HCT116 (cell line): Measurements from ENCODE around the gene BZW2. TPM values are rescaled to one million over a fixed set of nuclear protein-coding genes. Genes with fewer than 3 reads are reported as not detected.

ENCODE experiments used
- ATAC-seq: fragments of 200-7000 bp; cut with Tn5 transposase; 2 replicates; pipeline ENCODE4 v1.9.1; 2020; ENCODE audit warnings: mild to moderate bottlenecking, moderate library complexity
- BruUV-seq: library from RNA; stranded (reverse); fragments of 400-500 nt; replicated peaks from 2 replicates; lab custom pipeline; 2021; lab: Mats Ljungman, UMichigan
- CTCF ChIA-PET: fragments of 300-600 bp; sonication (Branson Sonifier 250); formaldehyde crosslinking; loops from one replicate; lab custom pipeline; 2021; ENCODE audit warnings: antibody characterized with exemption; lab: Charles Lee
- POLR2A ChIA-PET: fragments of 300-600, 350-600 bp; sonication (Branson Sonifier 250); formaldehyde crosslinking; loops from one replicate; lab custom pipeline; 2021; ENCODE audit warnings: antibody characterized with exemption; lab: Charles Lee
- RAD21 ChIA-PET, 2 experiments: fragments of 300-600 bp; sonication (Branson Sonifier 250); formaldehyde crosslinking; loops; one replicate each; lab custom pipeline; 2023; ENCODE audit warnings: low total read pairs in 2 of 2; ENCODE audit not compliant: uncharacterized antibody in 2 of 2, unreplicated experiment in 2 of 2, low non-redundant PET in 1 of 2; lab: Charles Lee
- DNase-seq: peaks from one replicate; pipeline ENCODE4 v3.0.0-alpha.2; 2010; ENCODE audit warnings: low read depth, low spot score
- H2AFZ ChIP-seq: fragments of 200-600 bp; shearing (Covaris generic), sonication (generic); 2 replicates; pipeline ENCODE4 v1.6.1; 2017; ENCODE audit warnings: low read depth, mixed run types, mixed read lengths, antibody characterized with exemption, low read length; ENCODE audit not compliant: poor library complexity, severe bottlenecking
- H3K27ac ChIP-seq: 2 replicates; pipeline ENCODE4 v1.5.1; 2012; ENCODE audit warnings: low read depth, low read length
- H3K27me3 ChIP-seq: fragments of 200-600 bp; sonication (generic); 2 replicates; pipeline ENCODE4 v1.6.1; 2016; ENCODE audit warnings: mixed run types, low read length, mixed read lengths; ENCODE audit not compliant: insufficient read depth
- H3K36me3 ChIP-seq, 2 experiments: fragments of 200-500 bp in 1 of 2; fragments of 200-600 bp in 1 of 2; sonication (Bioruptor generic) in 1 of 2; sonication (generic) in 1 of 2; 2 replicates each; pipeline versions ENCODE4 v1.5.1 to v1.6.1; 2014 to 2016; ENCODE audit warnings: low read length in 2 of 2, inconsistent platforms in 1 of 2, mixed read lengths in 1 of 2, mixed run types in 1 of 2; ENCODE audit not compliant: insufficient read depth in 2 of 2, control insufficient read depth in 1 of 2
- H3K4me1 ChIP-seq, 2 experiments: fragments of 200-600 bp in 1 of 2; sonication (generic) in 1 of 2; 2 replicates each; pipeline versions ENCODE4 v1.5.1 to v1.6.1; 2012 to 2017; ENCODE audit warnings: low read length in 2 of 2, inconsistent platforms in 1 of 2, mild to moderate bottlenecking in 1 of 2, mixed read lengths in 1 of 2, mixed run types in 1 of 2, moderate library complexity in 1 of 2; ENCODE audit not compliant: insufficient read depth in 2 of 2, control insufficient read depth in 1 of 2
- H3K4me2 ChIP-seq: fragments of 200-600 bp; sonication (generic); 2 replicates; pipeline ENCODE4 v1.6.1; 2017; ENCODE audit warnings: mixed run types, low read length, mixed read lengths
- H3K4me3 ChIP-seq, 2 experiments: fragments of 200-600 bp in 1 of 2; sonication (generic) in 1 of 2; replicated peaks in 1 of 2; 2 replicates each; pipeline ENCODE4 v1.5.1; 2011 to 2016; ENCODE audit warnings: low read length in 2 of 2, control low read depth in 1 of 2, low read depth in 1 of 2, mild to moderate bottlenecking in 1 of 2, mixed read lengths in 1 of 2, mixed run types in 1 of 2
- H3K79me2 ChIP-seq: fragments of 200-600 bp; sonication (generic); 2 replicates; pipeline ENCODE4 v1.6.1; 2017; ENCODE audit warnings: mild to moderate bottlenecking, mixed run types, low read length, moderate library complexity, mixed read lengths; ENCODE audit not compliant: insufficient read depth
- H3K9ac ChIP-seq: fragments of 200-600 bp; sonication (generic); 2 replicates; pipeline ENCODE4 v1.6.1; 2016; ENCODE audit warnings: low read length, mixed read lengths
- H3K9me2 ChIP-seq: fragments of 200-600 bp; sonication (generic), shearing (Covaris generic); 2 replicates; pipeline ENCODE4 v1.6.1; 2017; ENCODE audit warnings: mixed run types, mild to moderate bottlenecking, moderate library complexity; ENCODE audit not compliant: insufficient read depth
- H3K9me3 ChIP-seq, 2 experiments: fragments of 200-500 bp in 1 of 2; fragments of 200-600 bp in 1 of 2; sonication (Bioruptor generic) in 1 of 2; sonication (generic) in 1 of 2; 2 replicates each; pipeline ENCODE4 v1.6.1; 2014 to 2017; ENCODE audit warnings: low read length in 2 of 2, mixed read lengths in 2 of 2, inconsistent platforms in 1 of 2, low read depth in 1 of 2, mild to moderate bottlenecking in 1 of 2, mixed run types in 1 of 2, moderate library complexity in 1 of 2; ENCODE audit not compliant: control insufficient read depth in 1 of 2, insufficient read depth in 1 of 2
- H4K20me1 ChIP-seq: fragments of 200-600 bp; sonication (generic), shearing (Covaris generic); 2 replicates; pipeline ENCODE4 v1.6.1; 2017; ENCODE audit warnings: mixed run types, mild to moderate bottlenecking, moderate library complexity; ENCODE audit not compliant: insufficient read depth
- ELF1 ChIP-seq: IDR thresholded peaks from 2 replicates; pipeline ENCODE4 v1.6.1; 2012; ENCODE audit warnings: low read depth, borderline replicate concordance
- EZH2 ChIP-seq: fragments of 200-600 bp; sonication (generic); IDR thresholded peaks from 2 replicates; pipeline ENCODE4 v1.6.1; 2017; ENCODE audit warnings: antibody characterized with exemption, mixed run types
- FOSL1 ChIP-seq: IDR thresholded peaks from 2 replicates; pipeline ENCODE4 v1.6.1; 2012; ENCODE audit warnings: low read depth
- POLR2A ChIP-seq: IDR thresholded peaks from 2 replicates; pipeline ENCODE4 v1.7.0; 2011; ENCODE audit warnings: borderline replicate concordance; ENCODE audit not compliant: insufficient read depth, insufficient read length; ENCODE audit errors: extremely low read depth
- POLR2AphosphoS5 ChIP-seq: IDR thresholded peaks from 2 replicates; pipeline ENCODE4 v1.6.1; 2011; ENCODE audit warnings: mild to moderate bottlenecking, low read depth, low read length, moderate library complexity
- RAD21 ChIP-seq: IDR thresholded peaks from 2 replicates; pipeline ENCODE4 v1.6.1; 2012; ENCODE audit warnings: low read depth, mild to moderate bottlenecking
- SIN3A ChIP-seq: IDR thresholded peaks from 2 replicates; pipeline ENCODE4 v1.6.1; 2012; ENCODE audit warnings: low read depth
- SP1 ChIP-seq: IDR thresholded peaks from 2 replicates; pipeline ENCODE4 v1.6.1; 2012; ENCODE audit warnings: low read depth
- SRF ChIP-seq: IDR thresholded peaks from 2 replicates; pipeline ENCODE4 v1.6.1; 2012; ENCODE audit warnings: low read depth
- YY1 ChIP-seq: IDR thresholded peaks from 2 replicates; pipeline ENCODE4 v1.6.1; 2011; ENCODE audit warnings: low read length, low read depth, moderate library complexity, mild to moderate bottlenecking; ENCODE audit not compliant: insufficient replicate concordance; ENCODE audit errors: extremely low read depth
- intact Hi-C: fragments of 100-400 bp; cut with micrococcal nuclease; formaldehyde crosslinking; loops from 2 replicates; pipeline ENCODE4 v1.10.0; 2022
- total RNA-seq: library from RNA; stranded (reverse); gene quantifications from one replicate; pipeline ENCODE4 v1.2.1, GENCODE V29; 2021; ENCODE audit not compliant: unreplicated experiment
- TF ChIP-seq, protein P1 (sequence below): IDR thresholded peaks from 2 replicates; pipeline ENCODE4 v1.6.1; 2012
- TF ChIP-seq, protein P2 (sequence below): IDR thresholded peaks from 2 replicates; pipeline ENCODE4 v1.6.1; 2012; ENCODE audit warnings: low read depth
- TF ChIP-seq, protein P3 (sequence below): IDR thresholded peaks from 2 replicates; pipeline ENCODE4 v1.6.1; 2011; ENCODE audit warnings: mild to moderate bottlenecking, low read length, moderate library complexity; ENCODE audit not compliant: insufficient replicate concordance; ENCODE audit errors: extremely low read depth

BZW2 gene
- total RNA-seq, 1 experiment from 2014 or later = 119 TPM

DNA sequence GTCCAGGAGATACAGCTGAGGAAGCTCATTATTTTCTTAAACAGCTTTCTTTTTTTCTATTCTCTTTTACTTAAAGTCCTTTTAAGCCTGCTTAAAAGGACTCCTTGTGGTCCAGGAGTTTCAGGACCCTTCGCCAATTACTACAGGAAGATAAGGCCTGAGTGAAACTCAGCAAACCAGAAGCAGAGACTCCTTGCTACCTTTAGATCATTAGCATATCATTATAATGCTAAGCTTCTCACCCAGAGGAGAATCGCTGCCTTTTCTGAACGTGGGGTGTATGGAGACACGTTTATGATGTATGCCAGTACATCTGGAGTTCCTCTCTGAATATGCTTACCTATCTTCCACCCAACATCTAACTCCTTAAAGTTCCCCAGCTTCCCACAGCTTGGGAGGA, 48.0 kb upstream of the BZW2 start:
- ATAC-seq (no peak), DNase-seq (no peak)
- TF ChIP-seq EZH2 (no peak), POLR2A (no peak), SIN3A (no peak), SP1 (no peak)
- H3K4me1 ChIP-seq = no peaks in the 10 kb centered on the region
- intact Hi-C loops = no loop called here
- no peak overlapping the region for H3K4me2 ChIP-seq
- ChIA-PET POLR2A (no interaction called here), RAD21 (no interaction called here), CTCF (no interaction called here)
- H2AFZ ChIP-seq = no peak overlapping the region
- no peaks in the 10 kb centered on the region for H3K79me2 ChIP-seq
- H3K36me3 ChIP-seq = peaks cover 6 to 8% of the 10 kb centered on the region in 2 experiments; a peak in 3 of 4 replicates
- H4K20me1 ChIP-seq = no peaks in the 10 kb centered on the region
- H3K9me2 ChIP-seq = no peaks in the 10 kb centered on the region
- H3K9ac ChIP-seq = no peak overlapping the region
- H3K27me3 ChIP-seq = no peaks in the 10 kb centered on the region
- no peak overlapping the region for H3K4me3 ChIP-seq
- no TSS peak for BruUV-seq
- no peak overlapping the region for H3K27ac ChIP-seq
- no peaks in the 10 kb centered on the region for H3K9me3 ChIP-seq

DNA sequence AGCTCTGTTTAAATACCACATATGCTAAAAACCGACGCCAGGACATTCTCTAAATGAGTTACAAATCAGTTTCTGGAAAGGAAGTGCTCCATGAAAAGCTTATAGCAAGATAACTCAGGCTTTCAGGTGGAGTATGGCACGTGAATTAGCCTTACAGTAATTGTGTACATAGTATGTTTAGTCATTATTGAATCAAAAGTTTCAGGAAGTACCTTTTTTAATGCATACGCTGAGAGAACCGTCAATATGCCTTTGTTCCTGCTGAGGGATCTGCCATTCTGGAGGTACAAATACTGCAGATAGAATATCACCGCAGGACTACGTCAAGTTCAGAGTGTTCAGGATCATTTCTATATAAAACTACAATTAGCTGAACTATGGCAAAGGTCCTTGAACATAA, 46.1 kb upstream of the BZW2 start:
- Histone ChIP-seq H3K27ac (no peak overlapping the region), H3K9me3 (no peaks in the 10 kb centered on the region), H3K36me3 (peaks cover 8 to 21% of the 10 kb centered on the region in 2 experiments; a peak in 3 of 4 replicates), H3K4me3 (no peak overlapping the region), H3K9me2 (no peaks in the 10 kb centered on the region), H4K20me1 (no peaks in the 10 kb centered on the region), H3K79me2 (no peaks in the 10 kb centered on the region), H3K4me1 (no peaks in the 10 kb centered on the region), H3K9ac (no peak overlapping the region), H2AFZ (no peak overlapping the region), H3K4me2 (no peak overlapping the region), H3K27me3 (no peaks in the 10 kb centered on the region)
- ATAC-seq (no peak), DNase-seq (no peak)
- ChIA-PET CTCF (no interaction called here), POLR2A (no interaction called here), RAD21 (no interaction called here)
- intact Hi-C loops = no loop called here
- TF ChIP-seq, protein P1, sequence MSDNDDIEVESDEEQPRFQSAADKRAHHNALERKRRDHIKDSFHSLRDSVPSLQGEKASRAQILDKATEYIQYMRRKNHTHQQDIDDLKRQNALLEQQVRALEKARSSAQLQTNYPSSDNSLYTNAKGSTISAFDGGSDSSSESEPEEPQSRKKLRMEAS = no peak
- no peak for TF ChIP-seq POLR2AphosphoS5
- TF ChIP-seq SRF = no peak
- TF ChIP-seq, protein P2, sequence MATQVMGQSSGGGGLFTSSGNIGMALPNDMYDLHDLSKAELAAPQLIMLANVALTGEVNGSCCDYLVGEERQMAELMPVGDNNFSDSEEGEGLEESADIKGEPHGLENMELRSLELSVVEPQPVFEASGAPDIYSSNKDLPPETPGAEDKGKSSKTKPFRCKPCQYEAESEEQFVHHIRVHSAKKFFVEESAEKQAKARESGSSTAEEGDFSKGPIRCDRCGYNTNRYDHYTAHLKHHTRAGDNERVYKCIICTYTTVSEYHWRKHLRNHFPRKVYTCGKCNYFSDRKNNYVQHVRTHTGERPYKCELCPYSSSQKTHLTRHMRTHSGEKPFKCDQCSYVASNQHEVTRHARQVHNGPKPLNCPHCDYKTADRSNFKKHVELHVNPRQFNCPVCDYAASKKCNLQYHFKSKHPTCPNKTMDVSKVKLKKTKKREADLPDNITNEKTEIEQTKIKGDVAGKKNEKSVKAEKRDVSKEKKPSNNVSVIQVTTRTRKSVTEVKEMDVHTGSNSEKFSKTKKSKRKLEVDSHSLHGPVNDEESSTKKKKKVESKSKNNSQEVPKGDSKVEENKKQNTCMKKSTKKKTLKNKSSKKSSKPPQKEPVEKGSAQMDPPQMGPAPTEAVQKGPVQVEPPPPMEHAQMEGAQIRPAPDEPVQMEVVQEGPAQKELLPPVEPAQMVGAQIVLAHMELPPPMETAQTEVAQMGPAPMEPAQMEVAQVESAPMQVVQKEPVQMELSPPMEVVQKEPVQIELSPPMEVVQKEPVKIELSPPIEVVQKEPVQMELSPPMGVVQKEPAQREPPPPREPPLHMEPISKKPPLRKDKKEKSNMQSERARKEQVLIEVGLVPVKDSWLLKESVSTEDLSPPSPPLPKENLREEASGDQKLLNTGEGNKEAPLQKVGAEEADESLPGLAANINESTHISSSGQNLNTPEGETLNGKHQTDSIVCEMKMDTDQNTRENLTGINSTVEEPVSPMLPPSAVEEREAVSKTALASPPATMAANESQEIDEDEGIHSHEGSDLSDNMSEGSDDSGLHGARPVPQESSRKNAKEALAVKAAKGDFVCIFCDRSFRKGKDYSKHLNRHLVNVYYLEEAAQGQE = no peak
- no peak for TF ChIP-seq ELF1
- TF ChIP-seq RAD21 = no peak
- no peak for TF ChIP-seq YY1
- TF ChIP-seq, protein P3, sequence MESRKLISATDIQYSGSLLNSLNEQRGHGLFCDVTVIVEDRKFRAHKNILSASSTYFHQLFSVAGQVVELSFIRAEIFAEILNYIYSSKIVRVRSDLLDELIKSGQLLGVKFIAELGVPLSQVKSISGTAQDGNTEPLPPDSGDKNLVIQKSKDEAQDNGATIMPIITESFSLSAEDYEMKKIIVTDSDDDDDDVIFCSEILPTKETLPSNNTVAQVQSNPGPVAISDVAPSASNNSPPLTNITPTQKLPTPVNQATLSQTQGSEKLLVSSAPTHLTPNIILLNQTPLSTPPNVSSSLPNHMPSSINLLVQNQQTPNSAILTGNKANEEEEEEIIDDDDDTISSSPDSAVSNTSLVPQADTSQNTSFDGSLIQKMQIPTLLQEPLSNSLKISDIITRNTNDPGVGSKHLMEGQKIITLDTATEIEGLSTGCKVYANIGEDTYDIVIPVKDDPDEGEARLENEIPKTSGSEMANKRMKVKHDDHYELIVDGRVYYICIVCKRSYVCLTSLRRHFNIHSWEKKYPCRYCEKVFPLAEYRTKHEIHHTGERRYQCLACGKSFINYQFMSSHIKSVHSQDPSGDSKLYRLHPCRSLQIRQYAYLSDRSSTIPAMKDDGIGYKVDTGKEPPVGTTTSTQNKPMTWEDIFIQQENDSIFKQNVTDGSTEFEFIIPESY = no peak
- no peak for TF ChIP-seq FOSL1
- no TSS peak for BruUV-seq
